C4-2B (cell line): ENCODE data around the gene MT1B.

Source experiments
- CTCF ChIP-seq: fragments of 450-650 bp; conservative IDR thresholded peaks from 2 replicates; pipeline ENCODE4 v1.5.1; 2017; ENCODE audit warnings: mild to moderate bottlenecking
- ZFX ChIP-seq: fragments of 450-650 bp; IDR thresholded peaks from 2 replicates; pipeline ENCODE4 v1.6.1; 2017

- TF ChIP-seq CTCF (no peak), ZFX (no peak)
Measured at GRCh38 chr16:56645311-56645710, 6.4 kb upstream of the MT1B start.
